GM12878 (cell line): ENCODE measurements around the gene FILIP1L. TPM values are rescaled to one million over a fixed set of nuclear protein-coding genes. Genes with fewer than 3 reads are reported as not detected.

Experiments used
- ATAC-seq: fragments of 200-7000 bp; cut with Tn5 transposase; 3 replicates; pipeline ENCODE4 v1.9.1; 2020; ENCODE audit warnings: mild to moderate bottlenecking, moderate library complexity
- BruUV-seq: library from RNA; stranded (reverse); fragments of 400-500 nt; replicated peaks from 2 replicates; lab custom pipeline; 2021; lab: Mats Ljungman, UMichigan
- CTCF ChIA-PET: fragments of 300-600 bp; sonication (Branson Sonifier 250); formaldehyde crosslinking; extraction: SDS; loops from one replicate; lab custom pipeline; 2021; ENCODE audit warnings: inconsistent platforms; lab: Yijun Ruan, JAX
- POLR2A ChIA-PET: fragments of 350-600 bp; formaldehyde crosslinking; extraction: SDS; loops from one replicate; lab custom pipeline; 2021; ENCODE audit warnings: inconsistent platforms; lab: Charles Lee
- RAD21 ChIA-PET: fragments of 300-600 bp; sonication (Branson Sonifier 250); formaldehyde crosslinking; loops from one replicate; lab custom pipeline; 2023; ENCODE audit warnings: antibody characterized with exemption; ENCODE audit not compliant: unreplicated experiment; lab: Charles Lee
- SMC1A ChIA-PET: fragments of 300-600 bp; sonication (Branson Sonifier 250); formaldehyde crosslinking; loops from one replicate; lab custom pipeline; 2023; ENCODE audit not compliant: unreplicated experiment, uncharacterized antibody; lab: Charles Lee
- DNase-seq: peaks from one replicate; pipeline ENCODE4 v3.0.0-alpha.2; 2011; ENCODE audit warnings: low read depth, low spot score
- FAIRE-seq: peaks from 3 replicates; lab custom pipeline; 2011; peaks lifted over from hg19 to GRCh38; lab: Jason Lieb, UNC
- H2AFZ ChIP-seq: 2 replicates; pipeline ENCODE4 v1.6.0; 2011; ENCODE audit warnings: low read depth, low read length, control low read depth; ENCODE audit not compliant: control insufficient read depth
- H3K27ac ChIP-seq: 2 replicates; pipeline ENCODE4 v1.5.1; 2011; ENCODE audit warnings: control low read depth; ENCODE audit not compliant: control insufficient read depth, insufficient read depth
- H3K27me3 ChIP-seq, 2 experiments: replicated peaks in 1 of 2; 2 replicates each; pipeline versions ENCODE4 v1.6.0 to v1.6.1; 2011; ENCODE audit warnings: low read length in 1 of 2; ENCODE audit not compliant: control insufficient read depth in 2 of 2, insufficient read depth in 2 of 2
- H3K36me3 ChIP-seq, 2 experiments: 2 replicates each; pipeline ENCODE4 v1.5.1; 2011; ENCODE audit warnings: low read length in 1 of 2; ENCODE audit not compliant: control insufficient read depth in 2 of 2, insufficient read depth in 2 of 2
- H3K4me1 ChIP-seq: 2 replicates; pipeline ENCODE4 v1.6.1; 2011; ENCODE audit warnings: mild to moderate bottlenecking, low read length, moderate library complexity, mixed read lengths; ENCODE audit not compliant: control insufficient read depth, insufficient read depth
- H3K4me2 ChIP-seq: 2 replicates; pipeline ENCODE4 v1.6.0; 2011; ENCODE audit warnings: control low read depth; ENCODE audit not compliant: control insufficient read depth, insufficient read depth
- H3K4me3 ChIP-seq: fragments of 200-600 bp; sonication (generic); 2 replicates; pipeline ENCODE4 v1.5.1; 2016
- H3K79me2 ChIP-seq: 2 replicates; pipeline ENCODE4 v1.6.0; 2011; ENCODE audit warnings: low read length; ENCODE audit not compliant: control insufficient read depth, insufficient read depth
- H3K9ac ChIP-seq: 2 replicates; pipeline ENCODE4 v1.8.0; 2011; ENCODE audit warnings: low read length, control low read depth, mixed read lengths; ENCODE audit not compliant: control insufficient read depth, insufficient read depth
- H3K9me3 ChIP-seq: replicated peaks from 3 replicates; pipeline ENCODE4 v1.5.1; 2011; ENCODE audit warnings: mild to moderate bottlenecking, low read length; ENCODE audit not compliant: control insufficient read depth, insufficient read depth
- H4K20me1 ChIP-seq: 2 replicates; pipeline ENCODE4 v1.6.0; 2011; ENCODE audit not compliant: control insufficient read depth, insufficient read depth
- CBX5 ChIP-seq: sonication (generic); IDR thresholded peaks from 2 replicates; pipeline ENCODE4 v1.6.1; 2016; ENCODE audit warnings: low read depth, moderate library complexity, mild to moderate bottlenecking, inconsistent platforms
- ETV6 ChIP-seq, 2 experiments: fragments of 450-650 bp in 1 of 2; IDR thresholded peaks in 1 of 2; conservative IDR thresholded peaks in 1 of 2; 2 replicates each; pipeline ENCODE4 v1.6.1; 2014; ENCODE audit warnings: antibody characterized with exemption in 1 of 2, borderline replicate concordance in 1 of 2, low read depth in 1 of 2, mild to moderate bottlenecking in 1 of 2, moderate library complexity in 1 of 2
- IKZF2 ChIP-seq, 2 experiments: fragments of 450-650 bp; IDR thresholded peaks; 2 replicates each; pipeline ENCODE4 v1.6.1; 2017; ENCODE audit warnings: mild to moderate bottlenecking in 2 of 2, moderate library complexity in 2 of 2
- NR2F1 ChIP-seq: fragments of 450-650 bp; conservative IDR thresholded peaks from 2 replicates; pipeline ENCODE4 v1.6.1; 2017; ENCODE audit warnings: mild to moderate bottlenecking
- POLR2A ChIP-seq: IDR thresholded peaks from 2 replicates; pipeline ENCODE4 v1.6.1; 2011; ENCODE audit warnings: low read depth, mild to moderate bottlenecking, low read length
- TBL1XR1 ChIP-seq: IDR thresholded peaks from 2 replicates; pipeline ENCODE4 v1.6.1; 2012; ENCODE audit warnings: low read depth, low read length, improper control_type of control experiment
- TCF7 ChIP-seq: IDR thresholded peaks from 2 replicates; pipeline ENCODE4 v1.6.1; 2014; ENCODE audit warnings: antibody characterized with exemption, borderline replicate concordance
- ZNF24 ChIP-seq: fragments of 450-650 bp; IDR thresholded peaks from 2 replicates; pipeline ENCODE4 v1.6.1; 2017; ENCODE audit warnings: antibody characterized with exemption, mild to moderate bottlenecking
- WGBS: methylation state at CpG from one replicate; pipeline ENCODE4 v1.1.6; 2016; ENCODE audit warnings: low lambda C conversion rate; ENCODE audit not compliant: insufficient replicate concordance, insufficient coverage; ENCODE audit errors: missing lambda C conversion rate; 5-methylcytosine and 5-hydroxymethylcytosine counted together
- in situ Hi-C: fragments of 300-500 bp; cut with MboI; formaldehyde crosslinking; loops from 9 replicates; pipeline ENCODE4 v1.14.3; 2018; ENCODE audit warnings: mixed read lengths
- intact Hi-C: fragments of 100-400 bp; cut with micrococcal nuclease; formaldehyde crosslinking; loops from one replicate; pipeline ENCODE4 v1.14.2; 2022; ENCODE audit not compliant: unreplicated experiment
- polyA plus RNA-seq, 11 experiments: library from polyadenylated mRNA; depleted of rRNA in 4 of 11; unstranded in 6 of 11; stranded (reverse) in 5 of 11; fragments of >200 nt; fragmentation: Nextera tagmentation in 4 of 11; fragmentation: Illumina TruSeq in 1 of 11; extraction: Ambion mirVana in 4 of 11; extraction: Trizol in 1 of 11; gene quantifications; 1 replicate in 1 of 11; 2 replicates in 10 of 11; pipeline versions ENCODE4 v1.2.1 to v1.2.3, GENCODE V29; 2011 to 2016; ENCODE audit warnings: inconsistent platforms in 2 of 11, missing spikeins in 2 of 11, low read depth in 1 of 11
- total RNA-seq, 4 experiments: library from RNA; depleted of rRNA in 3 of 4; stranded (reverse); fragments of >200 nt in 3 of 4; fragmentation: Illumina TruSeq in 1 of 4; extraction: Trizol in 1 of 4; gene quantifications; 2 replicates each; pipeline versions ENCODE4 v1.2.1 to v1.2.3, GENCODE V29; 2013 to 2021

Gene FILIP1L
- total and polyA plus RNA-seq, 10 of the 15 experiments (the other 5 are each of a cell fraction or from before 2014, with no cell fraction given): 0.24 to 6.1 (median 3.5) TPM

GRCh38 chr3:99857278-99857677 is 257.0 kb downstream of the FILIP1L start:
- WGBS: 100% methylated on average over 1 of the region's 1 CpG
- Histone ChIP-seq H3K4me3 (no peak overlapping the region), H3K4me2 (no peak overlapping the region), H3K9ac (no peak overlapping the region), H3K27me3 (no peaks in the 10 kb centered on the region), H3K9me3 (no peaks in the 10 kb centered on the region), H3K79me2 (no peaks in the 10 kb centered on the region; the same call in none of the 2 replicates), H3K4me1 (peaks cover 4% of the 10 kb centered on the region; the same call in 1 of the 2 replicates), H3K36me3 (no peaks in the 10 kb centered on the region), H3K27ac (no peak overlapping the region), H4K20me1 (no peaks in the 10 kb centered on the region), H2AFZ (no peak overlapping the region)
- FAIRE-seq (no peak), DNase-seq (no peak), ATAC-seq (no peak)
- ChIA-PET POLR2A (interaction anchor here (1.5 kb wide), 1 partner anchor 10 kb away, joined by 6 read pairs; no protein-coding TSS in a partner anchor), CTCF (interaction anchor here (1.2 kb wide), 1 partner anchor 11 kb away, joined by 3 read pairs; no protein-coding TSS in a partner anchor), SMC1A (no interaction called here), RAD21 (interaction anchor here (1.0 kb wide), 1 partner anchor 18 kb away, joined by 3 read pairs; no protein-coding TSS in a partner anchor)
- intact Hi-C loops: no loop called here
- TF ChIP-seq NR2F1: no peak
- no peak for TF ChIP-seq IKZF2 (IDR thresholded peaks at IDR 0.05)
- no peak for TF ChIP-seq ZNF24
- no peak for TF ChIP-seq TCF7
- no peak for TF ChIP-seq CBX5
- no peak for TF ChIP-seq ETV6 (conservative IDR thresholded peaks at IDR 0.05 in 1 of 2, IDR thresholded peaks at IDR 0.05 in 1 of 2; ENCODE audit: borderline replicate concordance in 1 of 2, low read depth in 1 of 2)
- no peak for TF ChIP-seq TBL1XR1
- no peak for TF ChIP-seq POLR2A
- BruUV-seq: no TSS peak
- in situ Hi-C loops: loop anchor here (10.0 kb wide), 1 partner anchor 58 kb away; no protein-coding TSS in a partner anchor
